MM.1S (cell line): ENCODE results near the gene SYNE2.

Experiments used
- EZH2 ChIP-seq: fragments of 300-600 bp; sonication (generic); optimal IDR thresholded peaks from 2 replicates; pipeline ENCODE3; 2017; ENCODE audit warnings: low read depth, mild to moderate bottlenecking, antibody characterized with exemption, low read length, mixed read lengths
- EZH2phosphoT487 ChIP-seq: fragments of 300-600 bp; sonication (generic); IDR thresholded peaks from 2 replicates; pipeline ENCODE4 v1.6.1; 2018; ENCODE audit warnings: antibody characterized with exemption, low read length
- TF ChIP-seq, protein P1 (sequence below): fragments of 300-600 bp; sonication (generic); IDR thresholded peaks from 2 replicates; pipeline ENCODE4 v1.5.1; 2016; ENCODE audit warnings: antibody characterized with exemption, low read length, mixed read lengths

GRCh38 chr14:64060199-64060545 is 207.4 kb downstream of the SYNE2 start:
- TF ChIP-seq, protein P1, sequence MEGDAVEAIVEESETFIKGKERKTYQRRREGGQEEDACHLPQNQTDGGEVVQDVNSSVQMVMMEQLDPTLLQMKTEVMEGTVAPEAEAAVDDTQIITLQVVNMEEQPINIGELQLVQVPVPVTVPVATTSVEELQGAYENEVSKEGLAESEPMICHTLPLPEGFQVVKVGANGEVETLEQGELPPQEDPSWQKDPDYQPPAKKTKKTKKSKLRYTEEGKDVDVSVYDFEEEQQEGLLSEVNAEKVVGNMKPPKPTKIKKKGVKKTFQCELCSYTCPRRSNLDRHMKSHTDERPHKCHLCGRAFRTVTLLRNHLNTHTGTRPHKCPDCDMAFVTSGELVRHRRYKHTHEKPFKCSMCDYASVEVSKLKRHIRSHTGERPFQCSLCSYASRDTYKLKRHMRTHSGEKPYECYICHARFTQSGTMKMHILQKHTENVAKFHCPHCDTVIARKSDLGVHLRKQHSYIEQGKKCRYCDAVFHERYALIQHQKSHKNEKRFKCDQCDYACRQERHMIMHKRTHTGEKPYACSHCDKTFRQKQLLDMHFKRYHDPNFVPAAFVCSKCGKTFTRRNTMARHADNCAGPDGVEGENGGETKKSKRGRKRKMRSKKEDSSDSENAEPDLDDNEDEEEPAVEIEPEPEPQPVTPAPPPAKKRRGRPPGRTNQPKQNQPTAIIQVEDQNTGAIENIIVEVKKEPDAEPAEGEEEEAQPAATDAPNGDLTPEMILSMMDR: no peak
- TF ChIP-seq EZH2 (no peak), EZH2phosphoT487 (no peak)
